Measurements from ENCODE around the gene SSRP1.
A peak's percentile ranks its signal among the peaks of the same experiment; 100 is the strongest.
"Not testable (repeated sequence)": the region's sequence is repeated elsewhere in the genome, so short reads cannot be mapped to it uniquely, and the experiment has no call there.

Gene SSRP1

DNA sequence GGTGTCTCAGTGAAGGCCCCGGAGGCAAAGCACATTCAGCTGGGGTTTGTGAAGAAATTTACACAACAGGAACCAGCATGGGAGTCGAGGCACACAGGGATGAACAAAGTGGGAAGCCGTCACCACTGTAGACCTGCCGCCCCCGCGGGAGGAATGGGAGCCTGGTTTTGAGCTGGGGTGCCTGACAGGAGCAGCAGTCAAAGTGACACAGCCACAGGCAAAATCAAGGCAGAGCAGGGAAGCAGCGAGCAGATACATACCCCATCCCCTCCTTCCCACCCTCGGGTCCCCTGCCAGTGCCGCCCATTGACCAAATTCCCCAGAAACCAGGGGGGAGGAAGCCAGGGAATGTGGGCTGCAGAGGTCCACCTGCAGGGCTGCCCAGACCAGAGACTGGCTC is 23.3 kb upstream of the SSRP1 start:
- DNase-seq = no peak

DNA sequence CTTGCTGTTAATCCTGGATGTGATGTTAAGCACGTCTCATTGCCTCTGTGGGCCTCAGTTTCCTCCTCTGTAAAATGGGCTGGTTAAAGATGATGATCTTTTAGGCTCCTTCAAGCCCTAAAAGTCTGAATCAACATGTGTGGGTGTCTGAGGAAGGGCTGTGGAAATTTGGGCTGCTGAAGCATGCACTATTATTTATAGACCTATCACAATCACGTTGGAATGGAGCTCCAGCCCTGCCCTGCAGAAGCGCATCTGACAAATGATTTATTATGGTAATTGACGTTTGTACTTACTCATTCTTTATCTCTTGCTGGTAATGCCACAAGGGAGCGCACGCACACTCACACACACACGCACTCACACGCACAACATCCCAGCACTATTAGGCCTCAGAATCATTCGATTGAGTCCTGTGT is 22.9 kb upstream of the SSRP1 start:
- DNase-seq = no peak

- DNase-seq = no peak
Measured at GRCh38 chr11:57357856-57358255, 22.2 kb upstream of the SSRP1 start.

DNA sequence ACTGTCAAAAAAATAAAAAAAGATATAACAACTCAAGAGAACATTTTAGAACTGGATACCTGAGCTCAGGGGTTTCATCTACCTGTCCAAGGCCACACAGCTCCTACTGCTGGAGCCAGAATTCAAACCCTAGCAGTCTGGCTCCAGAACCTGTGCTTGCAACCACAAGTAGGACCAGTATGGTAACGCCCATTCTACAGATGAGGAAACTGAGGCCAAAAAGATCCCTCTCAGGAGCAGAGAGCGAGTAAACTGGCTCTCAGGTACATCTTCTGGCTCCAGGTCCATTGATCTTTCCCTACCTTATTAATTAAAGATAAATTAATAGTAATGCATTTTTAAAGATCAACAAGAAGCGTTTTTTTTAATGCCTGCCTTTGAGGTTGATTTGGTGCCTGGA is 21.6 kb upstream of the SSRP1 start:
- no peak for DNase-seq

- DNase-seq = no peak
Measured at GRCh38 chr11:57356268-57356667, 20.6 kb upstream of the SSRP1 start.

DNA sequence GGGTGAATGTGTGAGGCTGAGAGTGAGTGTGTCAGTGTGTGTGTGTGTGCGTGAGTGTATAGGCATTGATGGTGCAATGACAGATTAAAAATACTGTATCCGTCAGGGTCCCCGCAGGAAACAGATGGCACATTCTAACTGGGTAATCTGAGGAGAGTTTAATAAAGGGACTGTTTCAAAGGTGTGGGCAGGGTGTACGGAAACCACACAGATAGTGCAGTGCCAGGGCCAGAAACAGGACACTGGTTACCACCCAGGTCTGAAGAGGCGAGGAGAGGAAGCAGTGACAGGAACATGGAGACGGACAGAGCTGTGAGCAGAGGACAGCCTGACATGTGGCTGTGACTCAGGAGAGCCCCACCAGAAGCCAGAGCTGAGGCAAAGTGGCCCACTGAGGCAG is 19.0 kb upstream of the SSRP1 start:
- no peak for DNase-seq

GRCh38 chr11:57353852-57354251 is 18.2 kb upstream of the SSRP1 start:
- no peak for DNase-seq

GRCh38 chr11:57353446-57353845 is 17.8 kb upstream of the SSRP1 start:
- no peak for DNase-seq

DNA sequence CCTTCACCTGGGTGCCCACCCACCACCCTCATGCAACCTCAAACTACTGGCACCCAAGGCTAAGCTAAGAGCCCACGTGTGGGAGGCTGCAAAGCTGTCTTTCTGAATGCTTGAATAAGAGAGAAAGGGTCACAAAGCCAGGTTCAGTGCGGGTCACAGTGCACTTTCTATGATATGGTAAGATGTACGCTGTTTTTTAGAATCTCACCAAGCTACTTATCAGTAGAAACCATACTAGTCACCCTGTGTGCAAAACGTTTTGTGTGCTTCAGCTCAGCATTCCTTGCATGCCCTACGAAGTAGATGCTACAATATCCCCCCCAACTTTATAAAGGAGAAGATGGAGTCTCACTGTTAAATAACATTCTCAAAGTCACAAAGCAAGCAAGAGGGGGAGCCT is 17.3 kb upstream of the SSRP1 start:
- no peak for DNase-seq

- peak; percentile 82 for DNase-seq
Measured at GRCh38 chr11:57349491-57350274, 14.0 kb upstream of the SSRP1 start.

DNA sequence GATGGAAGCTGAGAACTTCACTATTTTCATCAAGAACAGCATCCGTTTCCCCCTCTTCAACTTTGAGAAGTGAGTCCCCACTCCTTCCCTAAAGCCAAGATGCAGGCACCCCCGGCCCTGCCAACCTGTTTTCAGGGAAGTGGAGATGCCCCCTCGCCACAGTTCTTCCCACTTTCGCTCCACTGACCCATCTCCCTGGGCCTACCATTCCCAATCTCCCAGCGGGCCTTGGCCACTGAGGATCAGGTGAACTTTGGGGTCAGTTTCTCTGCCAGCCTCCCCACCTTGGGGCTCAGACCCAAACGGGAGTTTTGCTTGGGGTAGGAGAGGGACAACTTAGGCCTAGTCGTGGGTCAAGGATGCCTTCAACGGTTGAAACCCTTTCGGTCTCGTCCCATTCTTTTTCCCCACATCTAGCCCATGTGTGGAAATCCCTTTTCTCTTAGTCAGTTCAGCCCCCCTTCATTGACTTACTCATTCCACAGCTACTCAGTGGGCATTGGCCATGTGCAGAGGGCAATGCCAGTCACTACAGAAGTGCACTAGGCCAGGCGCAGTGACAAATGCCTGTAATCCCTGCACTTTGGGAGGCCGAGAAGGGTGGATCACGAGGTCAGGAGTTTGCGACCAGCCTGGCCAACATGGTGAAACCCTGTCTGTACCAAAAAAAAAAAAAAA is 13.1 kb upstream of the SSRP1 start:
- DNase-seq = no peak

- no peak for DNase-seq
Measured at GRCh38 chr11:57348052-57348451, 12.4 kb upstream of the SSRP1 start.

DNA sequence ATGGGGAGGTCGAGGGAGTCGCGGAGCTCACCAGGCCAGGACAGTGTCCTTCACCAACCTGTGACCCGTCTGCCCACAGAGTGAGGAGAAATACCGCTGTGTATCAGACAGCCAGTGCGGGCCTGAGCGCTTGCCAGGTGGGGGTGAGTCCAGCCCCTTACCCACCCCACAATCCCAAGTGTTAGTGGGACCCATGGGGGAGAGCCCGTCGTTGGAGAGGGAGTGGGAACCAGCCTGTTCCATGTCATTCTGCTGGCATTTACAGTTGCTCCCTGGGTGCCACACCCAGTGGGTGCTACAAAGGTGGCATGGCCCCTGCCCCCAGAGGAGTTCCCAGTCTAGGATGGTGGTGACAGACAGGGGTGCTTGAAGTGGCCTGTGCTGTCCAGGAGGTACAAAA is 11.6 kb upstream of the SSRP1 start:
- DNase-seq = no peak

GRCh38 chr11:57345555-57346211 is 10.0 kb upstream of the SSRP1 start:
- DNase-seq = peak; percentile 80

DNA sequence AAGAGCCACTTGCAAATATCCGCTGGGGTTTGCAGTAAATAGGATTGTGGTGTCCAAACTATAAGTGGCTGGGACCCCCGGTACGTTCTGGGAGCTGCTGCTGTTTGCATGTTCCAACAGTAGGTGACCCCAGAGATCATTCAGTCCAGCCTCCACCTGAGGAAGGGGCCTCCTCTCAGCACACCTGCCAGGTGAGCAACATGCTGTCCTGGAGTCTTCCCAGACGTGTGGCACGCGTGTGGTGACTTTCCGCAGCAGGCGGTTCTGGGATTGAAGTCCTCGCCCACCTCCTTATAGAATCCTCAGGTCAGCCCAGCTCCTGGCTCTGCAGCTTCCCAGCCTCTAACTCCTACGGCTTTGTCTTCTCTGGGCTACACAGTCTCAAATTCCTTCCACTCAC is 9.1 kb upstream of the SSRP1 start:
- DNase-seq = no peak

- peak; percentile 63 for DNase-seq
Measured at GRCh38 chr11:57343825-57344224, 8.1 kb upstream of the SSRP1 start.

DNA sequence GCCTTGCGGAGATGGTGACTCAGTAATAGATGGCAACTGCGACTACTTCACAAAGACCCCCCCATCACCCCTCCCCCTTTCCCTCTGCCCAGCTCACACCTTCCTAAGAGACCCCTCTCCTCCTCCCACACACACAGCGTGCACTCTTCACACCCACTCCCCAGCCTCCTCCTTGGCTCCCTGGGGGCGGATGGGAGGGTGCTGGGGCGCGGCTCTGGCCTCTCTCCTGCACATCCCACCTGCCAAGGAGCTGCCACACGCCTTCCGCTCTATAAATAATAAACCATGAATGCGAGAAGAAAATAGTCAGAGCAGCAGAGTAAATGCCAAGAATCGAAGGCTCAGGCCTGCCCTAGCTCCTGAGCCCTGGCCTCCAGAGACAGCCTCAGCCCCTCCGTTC is 7.0 kb upstream of the SSRP1 start:
- DNase-seq = no peak

DNA sequence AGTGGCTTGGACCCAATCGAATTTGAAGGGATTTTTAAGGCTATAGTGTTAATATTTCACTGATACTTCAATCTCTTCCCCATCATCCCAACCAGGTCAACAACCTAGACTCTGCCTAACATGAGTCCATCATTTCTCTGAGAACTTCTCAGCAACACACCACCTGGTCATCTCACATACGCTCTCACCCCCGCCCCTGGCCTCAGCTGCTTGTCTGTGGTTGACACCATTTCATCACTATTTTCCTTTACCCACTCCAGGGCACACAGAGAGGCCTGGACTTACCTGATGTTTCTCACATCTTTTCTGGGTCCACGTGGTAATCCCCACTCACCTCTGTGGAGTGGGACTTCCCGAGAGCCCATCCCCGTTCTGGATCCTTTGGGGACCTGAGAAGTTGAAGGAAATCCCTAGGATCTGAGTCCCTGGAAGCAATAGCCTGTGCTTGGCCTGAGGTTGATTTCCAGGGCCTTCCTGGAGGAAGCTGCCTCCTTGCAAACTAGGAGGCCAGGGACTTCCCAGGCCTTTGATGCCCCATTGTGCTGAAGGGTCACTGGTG is 5.6 kb upstream of the SSRP1 start:
- DNase-seq = no peak

DNA sequence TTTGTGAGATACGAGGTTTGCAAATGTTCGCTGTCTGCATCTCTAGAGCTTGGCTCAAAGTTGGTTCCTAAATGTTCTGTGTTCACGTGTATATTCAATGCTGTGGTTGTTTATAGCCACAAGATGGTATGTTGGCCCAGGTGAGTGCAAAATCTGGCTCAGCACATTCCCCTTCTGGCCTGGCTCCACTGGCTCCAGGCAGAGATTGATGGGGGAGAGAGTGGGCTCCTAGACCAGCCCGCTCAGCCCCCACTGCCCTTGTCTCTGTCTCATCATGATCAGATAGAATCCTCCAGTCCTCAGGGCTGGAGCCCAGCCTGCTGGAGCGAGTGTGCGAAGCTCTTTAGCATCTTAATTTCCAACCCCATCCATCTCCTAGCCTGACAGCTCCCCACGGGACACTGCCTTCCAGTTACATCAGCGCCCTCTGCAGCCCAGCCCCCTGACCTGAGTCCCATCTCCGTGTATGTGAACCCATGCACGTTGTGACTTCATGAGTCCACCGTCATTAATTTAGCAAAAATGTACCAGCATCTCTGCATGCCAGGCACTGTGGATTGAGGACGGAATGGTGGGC is 4.4 kb upstream of the SSRP1 start:
- peak; percentile 87 for DNase-seq

GRCh38 chr11:57339328-57339727 is 3.6 kb upstream of the SSRP1 start:
- DNase-seq = no peak

- no peak for DNase-seq
Measured at GRCh38 chr11:57338142-57338541, 2.5 kb upstream of the SSRP1 start, which contains the start of gene P2RX3. Gene P2RX3 (plus strand): TSS chr11:57338352. CDS start chr11:57338551, 199 bp downstream.

DNA sequence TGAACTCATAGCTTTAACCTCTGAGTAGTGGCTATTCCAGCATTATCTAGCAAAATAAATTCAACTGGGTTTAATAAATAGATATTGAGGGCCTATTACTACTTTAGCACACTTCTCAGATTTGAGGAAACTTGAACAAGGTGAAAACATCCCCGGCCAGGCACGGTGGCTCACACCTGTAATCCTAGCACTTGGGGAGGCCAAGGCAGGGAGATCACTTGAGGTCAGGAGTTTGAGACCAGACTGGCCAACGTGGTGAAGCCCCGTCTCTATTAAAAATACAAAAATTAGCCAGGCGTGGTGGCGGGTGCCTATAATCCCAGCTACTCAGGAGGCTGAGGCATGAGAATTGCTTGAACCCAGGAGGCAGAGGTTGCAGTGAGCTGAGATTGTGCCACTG is 1.2 kb upstream of the SSRP1 start:
- not testable (repeated sequence) for DNase-seq

DNA sequence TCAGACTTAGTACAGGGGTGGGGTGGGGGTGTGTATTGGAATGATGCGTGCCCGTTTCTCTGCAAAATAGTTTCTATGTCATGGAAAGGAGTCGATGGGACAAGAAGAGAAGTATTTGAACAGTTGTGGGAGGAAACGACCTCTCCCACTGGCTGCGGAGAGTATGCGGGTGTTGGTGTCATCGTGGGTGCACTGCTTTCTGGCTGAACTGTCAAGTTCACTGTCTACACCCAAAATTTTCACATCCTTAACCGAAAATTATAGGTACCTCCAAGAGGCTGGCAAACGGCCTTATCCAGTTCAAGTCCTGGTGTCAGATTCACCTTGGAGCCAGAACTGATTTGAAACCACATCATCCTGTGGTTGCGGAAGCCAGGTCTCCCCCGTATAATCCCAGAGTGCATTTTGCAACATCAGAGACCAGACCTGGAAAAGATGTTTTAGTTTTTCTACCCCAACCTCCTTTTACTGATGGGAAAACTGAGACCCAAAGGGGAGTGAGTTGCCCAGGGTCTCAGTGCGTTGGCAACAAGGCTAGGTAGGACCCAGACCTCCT is 497 bp upstream of the SSRP1 start:
- DNase-seq = no peak
